Gastroesophageal sphincter (tissue), 4 donors: ENCODE measurements around the gene LTBP1. TPM values are rescaled to one million over a fixed set of nuclear protein-coding genes. Genes with fewer than 3 reads are reported as not detected.

Experiments
- ATAC-seq: fragments of 150-250 bp; one replicate; pipeline ENCODE4 v1.9.1; 2016; ENCODE audit warnings: mild to moderate bottlenecking, moderate library complexity
- H3K27ac ChIP-seq, 4 donors: fragments of 200-600 bp; sonication (generic) in 3 of 4; 1 replicate in 3 of 4; 2 replicates in 1 of 4; pipeline ENCODE4 v1.5.1; 2016 to 2019
- H3K27me3 ChIP-seq: fragments of 200-600 bp; sonication (generic); one replicate; pipeline ENCODE4 v1.5.1; 2019
- H3K36me3 ChIP-seq, 2 donors: fragments of 200-600 bp; sonication (generic); one replicate each; pipeline ENCODE4 v1.5.1; 2019; ENCODE audit warnings: control low read depth in 1 of 2
- H3K4me1 ChIP-seq, 3 donors: fragments of 200-600 bp; sonication (generic); 1 replicate in 2 of 3; 2 replicates in 1 of 3; pipeline ENCODE4 v1.5.1; 2016 to 2019; ENCODE audit warnings: control low read depth in 2 of 3
- H3K4me3 ChIP-seq, 2 donors: fragments of 200-600 bp; sonication (generic); one replicate each; pipeline ENCODE4 v1.5.1; 2019; ENCODE audit warnings: mild to moderate bottlenecking in 1 of 2, moderate library complexity in 1 of 2
- H3K9me3 ChIP-seq, 3 donors: fragments of 200-600 bp; sonication (generic); one replicate each; pipeline ENCODE4 v1.5.1; 2017 to 2019; ENCODE audit warnings: control low read depth in 2 of 3
- CTCF ChIP-seq, 4 experiments: fragments of 200-600 bp in 2 of 4; fragments of 450-650 bp in 2 of 4; sonication (generic) in 1 of 4; IDR thresholded peaks; one replicate each; pipeline ENCODE4 v1.5.1; 2017 to 2019; ENCODE audit warnings: antibody characterized with exemption in 4 of 4, mild to moderate bottlenecking in 2 of 4, moderate library complexity in 2 of 4
- EP300 ChIP-seq: sonication (generic); formaldehyde crosslinking; IDR thresholded peaks from one replicate; pipeline ENCODE4 v1.6.1; 2017; ENCODE audit warnings: antibody characterized with exemption, mild to moderate bottlenecking
- POLR2A ChIP-seq, 2 donors: fragments of 450-650 bp; IDR thresholded peaks; one replicate each; pipeline ENCODE4 v1.6.1; 2017; ENCODE audit warnings: antibody characterized with exemption in 2 of 2, mild to moderate bottlenecking in 2 of 2, moderate library complexity in 1 of 2
- POLR2AphosphoS5 ChIP-seq: sonication (generic); formaldehyde crosslinking; IDR thresholded peaks from one replicate; pipeline ENCODE4 v1.6.1; 2017; ENCODE audit warnings: antibody characterized with exemption
- WGBS, 2 donors: methylation state at CpG; one replicate each; pipeline ENCODE4 v1.1.5; 2018; ENCODE audit warnings: low coverage in 1 of 2; 5-methylcytosine and 5-hydroxymethylcytosine counted together
- total RNA-seq, 4 donors: library from RNA; depleted of rRNA; stranded (reverse); fragments of >200 nt; gene quantifications; one replicate each; pipeline ENCODE4 v1.1.0, GENCODE V29; 2016

LTBP1 gene
- total RNA-seq, 4 donors from 2014 or later, result 238 to 493 (median 378) TPM

- H3K36me3 ChIP-seq, result peaks cover 0 to 38% of the 10 kb centered on the region in 2 donors
- peak overlapping the region in 2 of 4 donors; percentile 8 to 19 for H3K27ac ChIP-seq
- ATAC-seq, result no peak
- TF ChIP-seq CTCF (IDR thresholded peaks at IDR 0.05) (no peak), POLR2AphosphoS5 (no peak), POLR2A (IDR thresholded peaks at IDR 0.05) (no peak), EP300 (no peak)
- H3K4me3 ChIP-seq, result no peak overlapping the region
- H3K9me3 ChIP-seq, result peaks cover 0 to 10% (median 0%) of the 10 kb centered on the region in 3 donors
- peaks cover 7 to 43% (median 8%) of the 10 kb centered on the region in 3 donors for H3K4me1 ChIP-seq
- no peaks in the 10 kb centered on the region for H3K27me3 ChIP-seq
- WGBS, 2 donors, result 43 to 60% methylated on average over 4 of the region's 4 CpGs
Measured at GRCh38 chr2:33268246-33268831, 321.6 kb downstream of the LTBP1 start.

GRCh38 chr2:33272001-33272400 is 325.2 kb downstream of the LTBP1 start:
- TF ChIP-seq CTCF (IDR thresholded peaks at IDR 0.05), result no peak
- TF ChIP-seq EP300, result no peak
- TF ChIP-seq POLR2A (IDR thresholded peaks at IDR 0.05), result no peak
- TF ChIP-seq POLR2AphosphoS5, result no peak
- H3K4me1 ChIP-seq, result peaks cover 9 to 55% (median 15%) of the 10 kb centered on the region in 3 donors
- H3K27ac ChIP-seq, result no peak overlapping the region
- no peak for ATAC-seq
- WGBS, 2 donors, result 81 to 98% methylated on average over 2 to 4 of the region's 4 CpGs
- H3K27me3 ChIP-seq, result no peaks in the 10 kb centered on the region
- peaks cover 0 to 1% (median 0%) of the 10 kb centered on the region in 3 donors for H3K9me3 ChIP-seq
- peaks cover 0 to 16% of the 10 kb centered on the region in 2 donors for H3K36me3 ChIP-seq
- no peak overlapping the region for H3K4me3 ChIP-seq

DNA sequence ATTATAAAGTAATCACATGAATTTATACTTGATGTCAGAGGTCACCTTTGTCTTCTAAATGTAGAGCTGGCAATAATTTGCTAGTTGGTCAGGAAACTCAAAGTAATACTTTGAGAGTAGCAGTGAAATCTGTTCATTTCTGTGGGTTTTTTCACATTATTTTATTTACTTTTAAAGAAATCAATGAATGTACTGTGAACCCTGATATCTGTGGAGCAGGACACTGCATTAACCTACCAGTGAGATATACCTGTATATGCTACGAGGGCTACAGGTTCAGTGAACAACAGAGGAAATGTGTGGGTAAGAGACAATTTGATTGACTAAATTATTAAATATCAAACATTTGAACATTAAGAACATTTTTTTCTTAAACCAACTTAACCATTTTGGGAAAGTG is 326.7 kb downstream of the LTBP1 start:
- ATAC-seq, result no peak
- no peak overlapping the region for H3K27ac ChIP-seq
- no peaks in the 10 kb centered on the region for H3K27me3 ChIP-seq
- WGBS, 2 donors, result 90 to 100% methylated on average over 1 of the region's 1 CpG
- H3K36me3 ChIP-seq, result peaks cover 0 to 12% of the 10 kb centered on the region in 2 donors
- TF ChIP-seq CTCF (IDR thresholded peaks at IDR 0.05) (no peak), POLR2AphosphoS5 (no peak), EP300 (no peak)
- H3K4me1 ChIP-seq, result peaks cover 14 to 55% (median 18%) of the 10 kb centered on the region in 3 donors
- no peaks in the 10 kb centered on the region for H3K9me3 ChIP-seq
- no peak overlapping the region for H3K4me3 ChIP-seq

- no peak for ATAC-seq
- peaks cover 19 to 58% (median 20%) of the 10 kb centered on the region in 3 donors for H3K4me1 ChIP-seq
- no peaks in the 10 kb centered on the region for H3K27me3 ChIP-seq
- TF ChIP-seq CTCF (IDR thresholded peaks at IDR 0.05) (no peak), EP300 (no peak), POLR2AphosphoS5 (no peak), POLR2A (IDR thresholded peaks at IDR 0.05) (no peak)
- no peak overlapping the region for H3K4me3 ChIP-seq
- 92 to 94% methylated on average over 4 to 5 of the region's 5 CpGs for WGBS, 2 donors
- H3K27ac ChIP-seq, result peak overlapping the region; percentile 87 to 96 (median 90)
- H3K9me3 ChIP-seq, result no peaks in the 10 kb centered on the region
- peaks cover 0 to 12% of the 10 kb centered on the region in 2 donors for H3K36me3 ChIP-seq
Measured at GRCh38 chr2:33274524-33274923, 327.8 kb downstream of the LTBP1 start.
